Endothelial cell of umbilical vein (primary cell): ENCODE data around the gene PPFIBP2.

Source experiments
- CTCF ChIP-seq, 2 donors: IDR thresholded peaks; 1 replicate in 1 of 2; 2 replicates in 1 of 2; pipeline ENCODE4 v1.5.1; 2011; ENCODE audit warnings: low read length in 2 of 2, mild to moderate bottlenecking in 2 of 2, moderate library complexity in 2 of 2, control low read depth in 1 of 2, inconsistent platforms in 1 of 2, low read depth in 1 of 2; ENCODE audit not compliant: insufficient read depth in 1 of 2; ENCODE audit errors: extremely low read depth in 1 of 2
- POLR2AphosphoS5 ChIP-seq: IDR thresholded peaks from 2 replicates; pipeline ENCODE4 v1.6.1; 2012; ENCODE audit warnings: low read depth, mild to moderate bottlenecking, control low read depth, low read length, moderate library complexity; ENCODE audit not compliant: insufficient read depth

GRCh38 chr11:7467652-7468051, 46.1 kb upstream of the PPFIBP2 start:
- TF ChIP-seq CTCF (IDR thresholded peaks at IDR 0.05; ENCODE audit: extremely low read depth in 1 of 2, insufficient read depth in 1 of 2, low read depth in 1 of 2, low read length in 2 of 2) (no peak), POLR2AphosphoS5 (no peak)
